AG09309 (cell line): ENCODE measurements around the gene TANC1.
A peak's percentile ranks its signal among the peaks of the same experiment; 100 is the strongest.

ENCODE experiments used
- DNase-seq: peaks from one replicate; pipeline ENCODE4 v3.0.0-alpha.2; 2010; ENCODE audit warnings: low read depth
- H3K4me3 ChIP-seq: 2 replicates; pipeline ENCODE4 v1.5.1; 2011; ENCODE audit warnings: mild to moderate bottlenecking, low read depth, low read length, moderate library complexity; ENCODE audit not compliant: control insufficient read depth
- TF ChIP-seq, protein P1 (sequence below): IDR thresholded peaks from 2 replicates; pipeline ENCODE4 v1.5.1; 2011; ENCODE audit warnings: mild to moderate bottlenecking, low read depth, low read length, inconsistent platforms; ENCODE audit not compliant: insufficient read depth, control insufficient read depth; ENCODE audit errors: missing control alignments

Gene TANC1

DNA sequence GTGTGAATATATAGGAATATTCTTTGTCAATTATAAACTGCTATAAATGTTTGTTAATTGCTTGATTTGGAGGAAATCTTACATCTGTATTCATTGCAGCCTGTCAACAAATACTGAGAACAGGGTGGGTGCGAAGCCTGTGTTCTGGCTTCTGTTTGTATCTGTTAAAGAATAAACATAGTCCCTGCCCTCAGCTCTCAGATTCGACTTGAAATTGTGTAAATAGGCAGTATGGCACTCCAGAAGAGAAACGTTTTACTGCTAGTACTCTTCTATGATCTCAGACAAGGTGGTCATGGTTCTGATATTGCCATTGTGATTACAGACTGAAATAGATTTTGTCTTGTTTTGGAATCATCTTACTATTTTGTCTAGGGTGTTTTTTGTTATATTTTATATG is 92.1 kb downstream of the TANC1 start:
- H3K4me3 ChIP-seq, result no peak overlapping the region
- TF ChIP-seq, protein P1, sequence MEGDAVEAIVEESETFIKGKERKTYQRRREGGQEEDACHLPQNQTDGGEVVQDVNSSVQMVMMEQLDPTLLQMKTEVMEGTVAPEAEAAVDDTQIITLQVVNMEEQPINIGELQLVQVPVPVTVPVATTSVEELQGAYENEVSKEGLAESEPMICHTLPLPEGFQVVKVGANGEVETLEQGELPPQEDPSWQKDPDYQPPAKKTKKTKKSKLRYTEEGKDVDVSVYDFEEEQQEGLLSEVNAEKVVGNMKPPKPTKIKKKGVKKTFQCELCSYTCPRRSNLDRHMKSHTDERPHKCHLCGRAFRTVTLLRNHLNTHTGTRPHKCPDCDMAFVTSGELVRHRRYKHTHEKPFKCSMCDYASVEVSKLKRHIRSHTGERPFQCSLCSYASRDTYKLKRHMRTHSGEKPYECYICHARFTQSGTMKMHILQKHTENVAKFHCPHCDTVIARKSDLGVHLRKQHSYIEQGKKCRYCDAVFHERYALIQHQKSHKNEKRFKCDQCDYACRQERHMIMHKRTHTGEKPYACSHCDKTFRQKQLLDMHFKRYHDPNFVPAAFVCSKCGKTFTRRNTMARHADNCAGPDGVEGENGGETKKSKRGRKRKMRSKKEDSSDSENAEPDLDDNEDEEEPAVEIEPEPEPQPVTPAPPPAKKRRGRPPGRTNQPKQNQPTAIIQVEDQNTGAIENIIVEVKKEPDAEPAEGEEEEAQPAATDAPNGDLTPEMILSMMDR, result no peak
- no peak for DNase-seq

DNA sequence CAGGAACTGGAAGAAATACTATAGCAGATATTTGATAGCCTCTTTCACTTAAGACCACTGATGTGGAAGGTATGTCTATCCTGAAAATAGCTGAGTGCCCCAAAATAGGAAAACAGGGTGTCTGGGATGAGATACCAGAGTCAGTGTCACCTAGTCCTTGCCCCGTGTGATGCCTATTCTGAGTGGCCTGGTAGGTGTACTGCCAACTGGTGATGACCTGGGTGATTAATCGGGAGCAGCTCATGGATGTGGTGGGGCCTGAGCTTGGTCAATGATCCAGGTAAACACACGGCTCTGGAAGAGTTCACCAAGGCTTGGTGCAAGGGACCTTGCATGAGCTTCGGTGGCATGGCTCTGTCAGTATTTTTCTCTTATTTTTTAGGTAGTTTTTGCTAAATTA is 95.2 kb downstream of the TANC1 start:
- TF ChIP-seq, protein P1, result no peak
- no peak overlapping the region for H3K4me3 ChIP-seq
- DNase-seq, result no peak

DNA sequence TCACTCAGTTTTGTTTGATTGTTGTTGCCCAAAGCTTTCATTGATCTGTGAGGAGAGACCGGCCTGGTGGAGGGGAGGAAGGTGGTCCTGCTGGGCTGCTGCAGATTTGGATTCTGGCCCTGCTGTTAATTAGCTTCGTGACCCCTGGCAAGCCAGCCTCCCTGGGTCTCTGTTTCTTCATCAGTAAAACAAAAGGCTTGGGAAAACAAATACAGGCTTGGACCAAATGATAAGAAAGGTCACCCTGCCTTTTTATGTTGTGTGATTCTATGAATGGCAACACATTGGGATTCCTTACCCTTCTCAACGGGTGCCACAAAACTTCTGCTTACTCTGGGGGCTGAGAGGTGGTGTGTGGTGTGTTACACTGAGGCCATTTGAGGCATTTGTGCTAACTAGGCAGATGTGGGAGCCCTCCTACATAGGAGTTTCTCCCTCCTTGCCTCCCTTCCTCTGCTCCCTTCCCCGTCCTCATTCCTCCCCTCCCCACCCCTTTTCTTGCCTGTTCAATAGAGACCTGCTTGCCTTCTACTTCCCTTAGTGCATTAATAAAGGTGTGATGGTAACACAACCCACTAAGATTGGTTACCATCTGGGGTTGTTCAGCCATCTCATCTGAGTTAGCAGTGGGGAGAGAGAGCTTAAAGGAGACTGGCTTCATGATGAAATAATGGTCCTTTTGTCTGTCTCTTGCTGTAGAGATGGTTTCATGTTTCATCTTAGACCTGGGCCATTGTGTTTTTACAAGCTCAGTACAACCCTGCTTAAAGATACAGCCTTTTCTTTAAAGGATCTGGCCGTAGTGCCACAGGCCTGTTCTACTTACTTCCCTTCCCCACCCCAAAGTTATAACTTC is 96.2 kb downstream of the TANC1 start:
- TF ChIP-seq, protein P1, result no peak
- no peak overlapping the region for H3K4me3 ChIP-seq
- DNase-seq, result peak; percentile 49

DNA sequence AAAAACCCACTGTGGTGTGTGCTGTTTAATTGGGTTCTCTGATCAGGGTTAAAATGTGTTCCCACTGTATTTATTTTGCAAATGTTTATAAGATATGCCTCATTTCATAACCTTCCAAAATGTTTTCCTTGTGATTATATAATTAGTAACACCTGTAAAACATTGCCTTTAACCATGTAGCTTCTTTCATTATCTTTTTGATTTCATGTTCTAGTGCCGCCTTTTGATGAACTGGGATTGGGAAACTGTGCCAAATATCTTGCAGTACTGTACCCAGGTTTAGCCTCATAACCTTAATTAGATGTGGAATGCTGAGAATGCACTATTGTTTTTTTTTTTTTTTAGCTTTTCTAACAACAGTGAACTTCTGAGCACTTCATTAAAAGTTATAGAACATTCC is 96.9 kb downstream of the TANC1 start:
- TF ChIP-seq, protein P1, result no peak
- peak; percentile 42 for DNase-seq
- no peak overlapping the region for H3K4me3 ChIP-seq

DNA sequence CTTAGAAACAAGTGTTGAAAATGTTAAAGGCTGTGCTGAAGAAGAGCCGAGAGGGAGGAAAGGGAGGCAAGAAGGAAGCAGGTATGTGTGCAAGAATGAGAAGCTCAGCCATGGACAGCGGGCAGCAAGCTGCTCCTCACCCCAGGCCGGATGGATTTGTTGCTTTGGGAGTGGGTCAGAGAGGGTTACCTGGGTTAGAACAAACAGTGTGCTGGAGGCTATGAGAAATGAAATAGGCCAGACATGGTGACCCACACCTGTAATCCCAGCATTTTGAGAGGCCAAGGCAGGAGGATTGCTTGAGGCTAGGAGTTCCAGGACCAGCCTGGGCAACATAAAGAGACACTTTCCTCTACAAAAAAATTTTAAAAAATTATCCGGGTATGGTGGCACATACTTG is 97.5 kb downstream of the TANC1 start:
- H3K4me3 ChIP-seq, result no peak overlapping the region
- no peak for DNase-seq
- TF ChIP-seq, protein P1, result no peak

DNA sequence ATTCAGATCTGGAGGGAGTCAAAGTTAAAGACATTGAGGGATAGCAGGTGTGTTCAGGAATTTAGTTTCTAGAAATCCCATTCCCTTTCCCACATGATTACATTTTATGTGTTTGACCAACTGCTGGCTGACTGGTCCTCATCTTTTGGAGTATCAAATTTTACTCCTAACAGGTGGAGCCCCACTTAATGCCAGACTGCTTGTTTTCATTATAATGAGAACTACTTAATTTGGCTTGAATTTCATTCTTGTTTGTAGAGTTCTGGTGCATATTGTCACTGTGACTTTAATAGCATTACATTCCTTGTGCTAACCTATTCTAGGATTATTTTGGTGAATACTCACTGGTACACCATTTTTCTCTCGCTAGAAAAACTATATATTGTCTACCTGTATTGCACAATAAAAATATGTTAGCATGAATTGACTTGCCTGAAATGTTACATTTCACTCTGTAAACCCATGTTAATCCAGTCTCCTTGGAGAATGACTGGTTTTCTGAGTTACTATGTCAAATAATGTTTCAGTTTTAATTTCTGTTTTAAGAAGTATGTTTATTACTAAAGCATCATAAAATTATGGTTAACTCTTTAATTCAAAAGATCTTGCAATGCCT is 98.2 kb downstream of the TANC1 start:
- no peak for DNase-seq
- TF ChIP-seq, protein P1, result no peak

More for the DNA sequence above, 98.2 kb downstream of the TANC1 start:
- no peak overlapping the region for H3K4me3 ChIP-seq
